Endothelial cell of umbilical vein (primary cell): ENCODE data around the gene CLVS2.

Experiments
- CTCF ChIP-seq, 2 donors: IDR thresholded peaks; 1 replicate in 1 of 2; 2 replicates in 1 of 2; pipeline ENCODE4 v1.5.1; 2011; ENCODE audit warnings: low read length in 2 of 2, mild to moderate bottlenecking in 2 of 2, moderate library complexity in 2 of 2, control low read depth in 1 of 2, inconsistent platforms in 1 of 2, low read depth in 1 of 2; ENCODE audit not compliant: insufficient read depth in 1 of 2; ENCODE audit errors: extremely low read depth in 1 of 2
- POLR2A ChIP-seq: IDR thresholded peaks from 2 replicates; pipeline ENCODE4 v1.6.1; 2012; ENCODE audit warnings: low read depth, mild to moderate bottlenecking, control low read depth, low read length

DNA sequence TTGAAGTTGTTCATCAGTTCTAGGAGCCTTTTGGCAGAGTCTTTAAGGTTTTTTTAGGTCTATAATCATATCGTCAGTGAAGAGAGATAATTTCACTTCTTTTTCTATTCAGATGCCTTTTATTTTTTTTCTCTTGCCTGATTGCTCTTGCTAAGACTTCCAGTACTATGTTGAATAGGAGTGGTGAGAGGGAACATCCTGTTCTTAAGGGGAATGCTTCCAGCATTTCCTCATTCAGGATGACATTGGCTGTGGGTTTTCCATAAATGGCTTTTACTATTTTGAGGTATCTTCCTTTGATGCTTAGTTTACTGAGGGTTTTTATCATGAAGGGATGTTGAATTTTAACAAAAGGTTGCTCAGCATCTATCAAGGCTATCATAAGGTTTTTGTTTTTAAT lies 109.5 kb downstream of the CLVS2 start:
- TF ChIP-seq CTCF (IDR thresholded peaks at IDR 0.05; ENCODE audit: extremely low read depth in 1 of 2, insufficient read depth in 1 of 2, low read depth in 1 of 2, low read length in 2 of 2) (no peak), POLR2A (no peak)
